GM10266 (cell line): ENCODE data around the gene MYO1C.

Experiments
- DNase-seq: peaks from one replicate; pipeline ENCODE4 v3.0.0; 2012; ENCODE audit errors: extremely low spot score
- TF ChIP-seq, protein P1 (sequence below): IDR thresholded peaks from 2 replicates; pipeline ENCODE4 v1.5.1; 2012; ENCODE audit warnings: mild to moderate bottlenecking, low read depth; ENCODE audit not compliant: control insufficient read depth, insufficient read depth; ENCODE audit errors: missing control alignments

The MYO1C gene

DNA sequence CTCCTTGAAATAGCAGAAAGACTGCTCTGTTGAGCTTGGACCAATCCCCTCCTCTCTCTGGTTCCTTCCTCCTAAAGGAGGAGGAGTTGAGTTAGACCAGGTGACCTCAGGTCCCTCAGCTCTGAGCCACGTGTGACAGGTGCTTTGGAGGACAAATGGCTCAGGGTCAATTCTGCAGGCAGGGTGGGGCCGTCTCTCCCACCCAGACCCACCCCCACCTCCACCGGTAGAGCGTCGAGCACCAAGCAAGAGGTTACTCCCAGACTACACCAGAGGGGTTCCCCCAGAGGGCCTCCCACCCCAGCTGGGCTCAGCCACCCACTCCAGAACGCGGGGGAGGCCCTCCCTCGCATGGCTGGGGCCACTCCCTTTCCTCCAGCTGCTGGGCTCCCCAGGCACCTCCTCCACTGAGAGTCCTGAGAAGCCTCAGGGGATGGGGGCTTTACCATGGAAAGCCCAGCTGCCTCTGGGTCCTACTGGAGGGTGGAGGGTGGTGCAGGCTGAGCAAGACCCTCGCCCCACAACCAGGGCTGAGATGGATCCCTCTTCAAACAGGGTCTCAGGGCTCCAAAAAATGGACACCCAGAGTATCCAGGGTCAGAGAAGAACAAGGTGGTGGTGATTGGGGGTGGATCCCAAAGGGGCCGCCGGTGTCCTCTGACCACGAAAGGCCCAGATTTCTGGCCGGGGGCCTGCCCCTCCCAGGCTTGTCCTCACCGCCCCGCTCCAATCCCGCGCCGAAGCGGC, 7.6 kb downstream of the MYO1C start:
- TF ChIP-seq, protein P1, sequence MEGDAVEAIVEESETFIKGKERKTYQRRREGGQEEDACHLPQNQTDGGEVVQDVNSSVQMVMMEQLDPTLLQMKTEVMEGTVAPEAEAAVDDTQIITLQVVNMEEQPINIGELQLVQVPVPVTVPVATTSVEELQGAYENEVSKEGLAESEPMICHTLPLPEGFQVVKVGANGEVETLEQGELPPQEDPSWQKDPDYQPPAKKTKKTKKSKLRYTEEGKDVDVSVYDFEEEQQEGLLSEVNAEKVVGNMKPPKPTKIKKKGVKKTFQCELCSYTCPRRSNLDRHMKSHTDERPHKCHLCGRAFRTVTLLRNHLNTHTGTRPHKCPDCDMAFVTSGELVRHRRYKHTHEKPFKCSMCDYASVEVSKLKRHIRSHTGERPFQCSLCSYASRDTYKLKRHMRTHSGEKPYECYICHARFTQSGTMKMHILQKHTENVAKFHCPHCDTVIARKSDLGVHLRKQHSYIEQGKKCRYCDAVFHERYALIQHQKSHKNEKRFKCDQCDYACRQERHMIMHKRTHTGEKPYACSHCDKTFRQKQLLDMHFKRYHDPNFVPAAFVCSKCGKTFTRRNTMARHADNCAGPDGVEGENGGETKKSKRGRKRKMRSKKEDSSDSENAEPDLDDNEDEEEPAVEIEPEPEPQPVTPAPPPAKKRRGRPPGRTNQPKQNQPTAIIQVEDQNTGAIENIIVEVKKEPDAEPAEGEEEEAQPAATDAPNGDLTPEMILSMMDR: no peak
- peak; percentile 87 for DNase-seq

DNA sequence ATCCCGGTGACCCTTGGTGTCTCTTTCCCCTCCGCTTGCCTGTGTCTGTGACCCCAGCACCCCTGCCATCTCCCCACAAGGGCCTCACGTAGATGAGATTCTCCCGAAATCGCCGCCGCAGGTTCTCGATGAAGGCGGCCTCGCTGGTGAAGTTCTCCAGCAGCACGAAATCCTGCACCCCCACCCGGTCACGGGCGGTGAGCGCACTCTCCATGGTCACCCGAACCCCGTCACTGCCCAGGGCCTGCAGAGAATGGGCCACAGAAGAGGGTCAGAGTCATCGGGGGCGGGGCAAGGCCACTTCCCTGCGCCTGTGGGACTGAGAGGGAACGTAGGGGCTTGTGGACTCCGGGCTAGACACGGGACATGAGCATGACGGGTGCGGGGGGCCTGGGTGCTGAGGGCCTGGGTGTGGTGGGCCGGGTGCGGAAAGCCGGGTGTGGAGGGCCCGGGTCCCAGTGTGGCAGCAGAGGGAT, 8.4 kb downstream of the MYO1C start:
- TF ChIP-seq, protein P1: no peak
- no peak for DNase-seq

DNA sequence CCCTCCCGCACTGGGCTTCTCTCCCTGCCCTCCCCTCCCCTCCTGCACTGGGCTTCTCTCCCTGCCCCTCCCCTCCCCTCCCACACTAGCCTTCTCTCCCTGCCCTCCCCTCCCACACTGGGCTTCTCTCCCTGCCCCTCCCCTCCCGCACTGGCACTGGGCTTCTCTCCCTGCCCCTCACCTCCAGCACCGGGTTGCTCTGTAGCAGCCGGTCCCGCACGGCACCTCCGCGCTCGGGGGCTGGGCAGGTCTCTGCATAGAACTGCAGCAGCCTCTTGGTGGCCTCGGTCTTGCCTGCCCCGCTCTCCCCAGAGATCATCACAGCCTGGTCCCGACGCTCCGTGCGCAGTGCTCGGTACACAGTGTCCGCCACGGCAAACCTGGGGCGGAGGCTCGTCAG, 9.8 kb downstream of the MYO1C start:
- TF ChIP-seq, protein P1: no peak
- no peak for DNase-seq

DNA sequence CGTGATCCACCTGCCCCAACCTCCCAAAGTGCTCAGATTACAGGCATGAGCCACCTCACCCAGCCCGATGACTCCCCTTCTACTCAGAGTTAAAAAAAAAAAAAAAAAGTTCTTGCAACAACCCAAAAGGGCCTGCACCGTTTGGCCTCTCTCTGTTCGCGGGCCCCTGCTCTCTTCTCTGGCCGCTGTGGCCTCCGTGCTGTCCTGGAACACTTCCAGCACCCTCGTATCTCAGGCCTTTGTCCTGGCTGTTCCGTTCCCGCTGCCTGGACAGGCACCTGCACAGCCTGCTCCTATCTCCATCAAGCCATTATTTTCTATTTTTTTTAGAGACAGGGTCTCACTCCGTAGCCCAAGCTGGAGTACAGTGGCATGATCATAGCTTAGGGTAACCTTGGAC, 10.8 kb downstream of the MYO1C start:
- TF ChIP-seq, protein P1: no peak
- DNase-seq: no peak

DNA sequence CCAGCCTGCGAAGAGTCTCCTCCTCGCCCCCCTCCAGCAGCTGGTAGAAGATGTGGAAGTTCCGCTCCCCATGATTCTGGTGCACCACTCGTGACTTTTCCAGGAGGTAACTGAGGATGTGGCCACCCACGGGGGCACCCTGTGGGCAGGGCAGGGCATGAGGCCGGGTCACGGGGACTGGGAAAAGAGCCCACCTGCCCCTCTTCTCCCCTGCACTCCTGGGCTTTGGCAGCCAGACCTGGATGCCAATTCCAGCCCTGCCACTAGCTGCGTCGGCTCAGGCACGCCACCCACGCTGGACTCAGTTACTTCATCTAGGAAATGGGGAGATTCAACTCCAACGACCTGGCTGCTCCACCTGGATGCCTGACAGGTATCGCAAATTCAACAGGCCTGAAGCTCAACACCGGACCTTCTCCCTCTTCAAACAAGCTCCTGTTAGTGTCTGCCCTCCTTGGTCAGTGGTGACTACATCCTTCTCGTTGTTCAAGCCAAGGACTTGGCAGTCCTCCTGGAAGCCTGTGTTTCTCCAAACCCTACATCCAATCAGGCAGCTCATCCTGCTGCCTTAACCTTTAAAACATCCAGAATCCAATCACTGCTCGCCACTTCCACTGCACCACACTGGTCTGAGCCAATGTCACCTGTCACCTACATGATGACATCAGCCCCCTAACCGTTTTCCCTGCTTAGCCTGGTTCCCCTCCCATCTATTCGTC, 11.6 kb downstream of the MYO1C start:
- no peak for DNase-seq
- TF ChIP-seq, protein P1: no peak

DNA sequence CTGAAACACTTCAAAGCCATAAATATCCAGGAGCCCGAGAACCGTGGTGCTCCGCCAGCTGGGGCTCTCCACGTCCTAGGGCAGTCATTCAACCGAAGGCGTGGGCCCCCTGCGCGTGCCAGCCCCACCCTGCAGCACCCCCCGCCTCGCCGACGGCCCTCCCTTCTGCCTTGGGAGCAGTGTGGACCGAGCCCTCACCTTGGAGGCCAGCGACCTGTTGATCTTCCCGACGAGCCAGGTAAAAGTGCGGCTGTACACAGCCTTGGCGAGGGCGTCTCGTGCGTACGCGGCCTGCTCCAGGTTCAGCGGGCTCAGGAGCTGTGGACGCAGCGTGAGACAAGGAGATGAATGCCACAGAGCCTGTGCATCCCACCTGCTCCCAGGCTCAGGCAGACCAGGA, 14.1 kb downstream of the MYO1C start:
- TF ChIP-seq, protein P1: no peak

DNA sequence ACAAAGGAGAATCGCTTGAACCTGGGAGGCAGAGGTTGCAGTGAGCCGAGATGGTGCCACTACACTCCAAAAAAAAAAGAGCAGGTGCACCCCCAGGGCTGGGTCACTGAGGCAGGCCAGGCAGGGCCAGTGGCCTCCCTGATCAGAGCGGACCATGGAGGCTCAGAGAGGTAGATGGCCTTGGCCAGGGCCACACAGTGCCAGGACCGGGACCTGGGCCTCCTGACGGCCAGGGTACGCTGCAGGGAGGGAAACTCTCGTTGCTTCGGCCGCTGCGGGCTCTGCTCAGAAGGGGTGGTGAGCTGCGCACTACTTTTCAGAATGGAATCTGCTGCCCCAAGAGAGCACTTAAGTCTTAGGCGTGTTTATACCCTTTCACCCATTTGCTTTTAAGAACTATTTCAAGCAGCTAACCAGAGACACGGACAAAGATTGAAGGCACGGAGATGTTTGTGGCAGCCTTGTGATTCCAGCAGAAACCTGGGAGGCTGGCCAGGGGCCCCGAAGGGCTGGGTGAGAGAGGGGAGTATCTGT, 17.1 kb downstream of the MYO1C start:
- no peak for DNase-seq
- TF ChIP-seq, protein P1: no peak

More for the DNA sequence above, 14.1 kb downstream of the MYO1C start:
- DNase-seq: no peak
